Activated CD4-positive, alpha-beta T cell treated with anti-CD3 and anti-CD28 coated beads for 1 hour (primary cell): ENCODE data around the gene KLF16.
"Not testable (repeated sequence)": the region's sequence is repeated elsewhere in the genome, so short reads cannot be mapped to it uniquely, and the experiment has no call there.

Source experiments
- DNase-seq: peaks from one replicate; pipeline ENCODE4 v3.0.0-alpha.2; 2020

Gene KLF16

GRCh38 chr19:1883784-1884183 lies 20.4 kb upstream of the KLF16 start:
- DNase-seq = no peak

DNA sequence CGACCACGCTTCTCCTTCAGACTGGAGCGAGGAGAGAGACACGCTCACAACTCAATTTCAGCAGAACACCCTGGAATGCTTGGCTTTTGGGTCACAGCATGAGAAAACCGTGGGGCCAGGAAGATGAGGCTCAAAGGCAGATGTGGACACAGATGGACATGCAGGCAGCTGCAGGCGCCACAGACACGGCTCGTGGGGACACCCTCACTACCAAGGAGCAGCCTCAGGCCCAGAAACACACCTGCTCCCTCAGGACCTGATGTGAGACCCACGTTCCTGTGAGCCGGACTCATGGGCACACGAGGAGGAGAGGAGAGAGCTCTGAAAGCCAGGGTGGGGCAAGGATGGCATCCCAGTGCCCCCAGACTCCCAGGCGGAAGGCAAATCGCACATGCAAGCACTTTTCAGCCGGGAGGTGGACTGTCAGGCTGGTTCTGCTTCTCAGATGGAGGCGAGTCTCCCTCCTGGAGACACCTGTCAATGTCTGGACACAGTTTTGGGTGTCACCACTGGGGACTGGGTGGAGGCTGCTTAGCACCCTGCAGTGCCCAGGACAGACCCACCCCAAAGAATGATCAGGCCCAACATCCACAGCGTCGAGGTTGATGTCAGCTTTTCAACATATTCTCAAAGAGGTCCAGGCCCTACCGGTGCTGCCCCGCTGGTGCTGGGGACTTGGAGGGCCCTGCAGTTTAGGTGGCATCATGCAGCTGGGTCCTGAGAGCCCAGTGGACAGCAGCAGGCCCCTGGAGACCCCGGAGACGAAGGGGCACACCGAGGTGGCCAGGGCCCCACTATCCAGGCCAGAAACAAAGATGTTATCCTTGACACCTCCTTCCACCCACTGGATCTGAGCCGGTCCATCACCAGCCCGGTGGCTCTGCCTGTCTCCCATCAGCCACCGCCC lies 19.7 kb upstream of the KLF16 start:
- no peak for DNase-seq

- DNase-seq = peak; percentile 62
Observed at GRCh38 chr19:1882089-1882785, 18.9 kb upstream of the KLF16 start.

DNA sequence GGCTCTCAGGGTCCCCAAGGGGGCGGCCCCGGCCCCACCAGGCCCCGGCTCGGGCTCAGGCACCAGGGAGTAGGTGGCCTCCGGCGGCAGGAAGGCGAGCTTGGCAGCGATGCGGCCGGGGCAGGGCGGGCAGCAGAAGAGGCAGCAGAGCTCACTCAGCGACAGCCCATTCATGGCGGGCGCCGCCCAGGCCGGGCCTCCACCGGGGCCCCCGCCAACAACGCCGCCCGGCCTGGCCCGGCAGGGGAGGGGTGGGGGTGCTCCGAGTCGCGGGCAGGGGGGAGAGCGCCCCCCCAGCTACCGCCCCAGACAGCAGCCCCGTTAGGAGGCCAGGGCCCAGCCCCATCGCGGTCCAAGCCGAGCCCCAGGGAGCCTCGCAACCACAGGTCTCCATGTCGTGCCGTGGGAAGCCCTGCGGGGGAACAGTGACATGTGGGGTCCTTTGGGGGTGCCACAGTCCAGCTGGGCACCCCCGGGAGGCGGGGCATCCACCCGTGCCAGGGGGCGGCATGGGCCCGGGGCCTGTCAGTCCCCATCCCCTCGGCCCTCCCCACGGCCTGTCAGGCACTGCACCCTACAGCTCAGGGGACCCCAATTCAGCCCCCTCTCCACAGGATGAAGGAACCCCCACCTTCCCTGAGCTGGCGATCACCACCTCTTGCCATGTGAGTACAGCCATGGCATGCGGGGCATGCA lies 18.2 kb upstream of the KLF16 start:
- not testable (repeated sequence) for DNase-seq

GRCh38 chr19:1880611-1881392 lies 17.4 kb upstream of the KLF16 start:
- DNase-seq = no peak

DNA sequence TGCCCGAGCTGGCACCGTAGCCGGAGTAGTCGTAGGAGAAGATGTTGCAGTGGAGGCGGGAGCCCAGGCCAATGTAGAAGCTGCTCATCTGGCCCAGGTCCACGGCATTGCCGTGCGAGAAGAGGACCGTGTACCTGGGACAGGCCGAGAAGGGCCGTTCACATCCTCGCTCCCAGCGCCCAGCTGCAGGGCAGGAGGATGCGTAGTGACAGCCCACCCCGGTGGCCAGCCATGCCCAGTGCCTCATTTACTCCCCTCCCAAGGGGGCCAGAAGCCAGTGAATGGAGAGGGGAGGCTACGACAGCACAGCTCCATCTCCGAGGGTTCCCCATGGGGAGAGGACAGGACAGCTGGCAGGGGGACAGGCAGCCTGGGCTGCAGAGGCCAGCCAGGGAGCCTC lies 16.6 kb upstream of the KLF16 start:
- DNase-seq = not testable (repeated sequence)

GRCh38 chr19:1878583-1878982 lies 15.2 kb upstream of the KLF16 start:
- not testable (repeated sequence) for DNase-seq

DNA sequence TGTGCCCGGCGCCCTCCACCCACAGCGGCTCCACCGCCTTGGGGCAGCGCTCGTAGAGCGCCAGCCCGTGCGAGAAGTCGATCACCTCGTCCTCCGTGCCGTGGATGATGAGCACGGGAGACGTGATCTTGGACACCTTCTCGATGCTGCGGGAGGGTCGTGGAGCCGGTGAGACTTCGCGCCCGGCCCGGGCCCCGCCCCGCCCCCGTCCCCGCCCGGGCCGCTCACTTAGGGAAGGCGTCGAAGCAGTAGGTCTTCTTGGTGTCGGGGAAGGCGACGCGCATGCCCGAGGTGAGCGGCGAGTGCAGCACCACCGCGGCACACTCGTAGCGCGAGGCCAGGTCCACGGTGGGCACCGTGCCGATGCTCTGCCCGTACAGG lies 13.9 kb upstream of the KLF16 start:
- not testable (repeated sequence) for DNase-seq

DNA sequence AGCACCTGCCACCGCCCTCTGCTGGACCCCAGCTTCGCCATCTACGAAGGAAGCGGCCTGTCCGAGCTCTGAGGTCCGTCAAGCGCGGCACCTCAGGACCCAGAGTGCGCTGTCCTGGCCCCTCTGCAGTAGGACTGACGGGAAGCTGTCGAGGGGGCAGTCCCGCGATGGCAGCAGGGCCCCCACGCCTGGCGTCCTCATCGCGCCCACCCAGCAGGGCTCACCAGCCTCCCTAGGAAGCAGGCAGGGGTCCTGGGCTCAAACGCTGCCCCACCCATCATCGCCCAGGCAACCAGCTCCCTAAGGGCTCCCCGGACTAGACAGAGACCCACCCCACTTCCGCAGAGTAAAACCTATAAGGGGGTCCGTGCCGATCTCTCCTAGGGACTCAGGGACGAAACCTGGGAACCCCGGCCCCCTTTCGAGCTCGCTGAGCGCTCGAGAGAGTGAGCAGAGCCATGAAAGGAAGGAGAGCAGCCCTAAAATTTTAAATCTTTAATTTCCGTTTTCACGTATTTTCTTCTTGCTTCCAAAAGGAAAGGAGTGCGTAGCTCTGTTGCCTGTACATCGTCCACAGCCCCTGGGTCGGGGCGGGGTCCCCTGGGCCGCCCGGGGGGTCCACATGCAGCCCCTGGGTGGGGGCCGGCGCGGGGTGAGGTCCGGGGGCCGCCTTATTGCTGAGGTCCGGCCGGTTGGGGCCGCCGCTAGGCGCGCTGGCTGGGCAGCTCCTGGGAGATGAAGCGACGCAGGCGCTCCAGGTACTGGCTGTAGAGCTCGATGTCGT lies 13.3 kb upstream of the KLF16 start:
- DNase-seq = not testable (repeated sequence)

DNA sequence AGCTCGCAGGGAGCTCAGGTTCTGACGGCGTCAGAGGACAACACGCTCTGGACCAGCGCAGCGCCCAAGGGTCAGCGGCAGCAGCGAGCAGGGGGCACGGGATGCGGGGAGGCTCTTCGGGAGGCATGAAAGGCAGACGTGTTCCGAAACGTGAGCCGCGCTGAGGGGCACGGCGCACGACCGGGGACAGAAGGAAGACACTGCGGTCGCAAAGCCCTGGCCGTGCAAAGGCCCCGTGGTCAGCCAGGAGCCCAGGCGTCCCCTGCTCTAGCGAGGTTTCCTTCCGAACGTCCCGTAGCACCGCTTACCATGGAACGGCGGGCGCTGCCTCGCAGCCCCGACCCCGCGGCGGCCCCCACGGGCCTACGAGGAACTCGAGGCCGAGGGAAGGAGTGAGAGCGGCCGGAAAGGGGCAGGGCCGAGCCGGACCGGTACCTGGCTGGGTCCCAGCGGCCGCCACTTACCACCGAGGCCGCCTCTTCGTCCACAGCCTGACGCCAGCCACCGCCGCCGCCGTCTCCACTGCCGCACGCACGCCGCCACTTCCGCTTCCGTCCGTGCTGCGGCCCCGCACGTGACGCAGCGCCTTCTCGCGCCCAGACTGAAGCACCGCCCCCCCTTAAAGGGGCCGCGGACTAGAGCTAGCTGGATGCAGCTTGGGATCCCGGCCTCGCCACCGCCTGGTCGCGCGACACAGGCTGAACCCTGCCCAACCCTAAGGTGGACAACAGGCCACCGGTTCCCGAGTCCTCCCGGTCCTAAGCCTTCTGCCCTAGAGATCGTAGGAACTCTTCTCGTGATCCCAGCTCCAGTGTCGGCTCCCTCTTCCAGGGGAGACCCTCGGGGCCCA lies 12.5 kb upstream of the KLF16 start:
- peak; percentile 77 for DNase-seq

DNA sequence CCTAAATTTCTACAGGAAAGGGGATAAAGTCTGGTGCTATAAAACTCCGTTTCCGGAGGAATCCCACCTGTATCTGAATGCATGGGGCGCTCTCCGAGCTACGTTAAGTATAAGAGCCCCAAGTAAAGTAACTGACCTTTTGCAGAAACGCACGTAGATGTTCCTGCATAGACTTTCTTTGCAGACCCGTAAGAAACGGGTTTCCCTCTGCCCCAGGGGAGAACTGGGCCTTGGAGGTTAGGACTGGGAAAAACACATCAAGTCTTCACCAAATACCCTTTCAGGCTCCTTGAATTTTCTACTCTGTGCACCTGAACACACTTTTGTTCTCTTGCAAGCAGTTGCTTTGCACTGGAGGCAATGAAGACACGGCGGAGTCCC lies 11.9 kb upstream of the KLF16 start:
- DNase-seq = not testable (repeated sequence)

DNA sequence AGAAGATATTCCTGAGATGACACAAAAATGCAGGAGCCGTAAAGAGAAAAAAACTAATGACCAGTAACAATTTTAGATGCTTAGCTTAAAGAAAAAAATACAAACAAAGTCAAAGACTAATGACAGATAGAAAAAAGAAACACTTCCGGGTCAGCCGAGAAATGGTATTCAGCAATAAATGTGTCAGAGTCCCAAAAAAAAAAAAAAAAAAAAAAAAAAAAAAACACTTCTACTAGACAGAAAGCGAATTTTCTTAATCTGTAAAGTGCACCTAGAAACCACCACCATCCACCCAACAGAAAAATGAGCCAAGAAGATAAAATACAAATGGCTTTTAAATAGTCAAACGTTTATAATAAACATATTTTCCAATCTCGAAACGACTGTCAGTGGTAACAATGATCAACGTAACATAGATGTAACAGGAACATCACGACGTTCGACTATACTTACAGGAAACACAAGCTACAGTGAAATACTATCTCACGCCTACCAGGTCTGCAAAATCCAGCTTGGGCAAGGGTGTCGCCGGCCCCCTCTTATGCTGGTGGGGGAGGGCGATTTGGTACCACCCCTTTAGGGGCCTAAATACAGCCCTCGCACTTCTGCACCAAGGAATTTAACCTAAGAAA lies 11.3 kb upstream of the KLF16 start:
- no peak for DNase-seq

DNA sequence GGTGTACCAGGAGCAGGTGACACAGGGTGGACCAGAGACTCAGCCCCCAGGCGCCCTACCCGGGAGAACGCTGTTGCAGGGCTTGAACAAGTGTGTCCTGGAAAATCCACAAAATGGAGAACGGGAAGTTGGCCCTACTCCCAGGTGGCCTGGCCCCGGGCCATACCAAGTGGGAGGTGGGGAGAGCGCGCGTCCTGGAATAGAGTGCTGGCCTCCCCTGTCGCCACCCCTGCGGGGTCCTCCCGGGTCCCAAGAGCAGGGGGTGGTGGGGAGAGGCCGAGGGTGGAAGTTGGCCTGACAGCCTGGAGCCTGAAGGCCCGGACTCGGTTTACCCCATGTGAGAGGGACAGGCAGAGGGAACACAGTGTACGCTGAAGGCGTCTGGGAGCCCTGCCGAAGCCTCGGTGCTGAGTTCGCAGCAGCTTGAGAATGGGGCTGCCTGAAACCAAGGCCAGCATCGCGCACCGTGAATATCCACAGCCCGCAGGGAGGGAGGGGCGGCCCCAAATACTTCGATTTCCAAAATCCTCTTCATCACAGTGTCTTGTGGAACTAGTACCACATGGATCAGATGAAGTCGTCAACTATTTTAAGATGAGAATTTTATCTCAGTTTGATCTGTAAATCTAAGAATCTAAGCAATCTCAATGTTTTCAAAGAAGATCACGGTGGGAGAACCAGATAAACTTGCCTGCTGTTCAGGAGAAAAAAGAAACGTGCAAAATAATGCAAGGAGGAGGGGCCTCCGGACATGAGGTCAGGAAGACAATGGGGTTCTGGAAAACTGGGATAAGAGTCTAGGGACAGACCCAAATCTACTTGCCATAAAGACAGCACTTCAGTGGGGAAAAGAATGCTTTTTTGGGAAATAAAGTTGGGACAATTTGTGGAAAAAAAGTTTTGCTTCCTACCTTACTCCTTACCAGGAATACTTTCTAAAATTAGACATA lies 10.4 kb upstream of the KLF16 start:
- DNase-seq = no peak

DNA sequence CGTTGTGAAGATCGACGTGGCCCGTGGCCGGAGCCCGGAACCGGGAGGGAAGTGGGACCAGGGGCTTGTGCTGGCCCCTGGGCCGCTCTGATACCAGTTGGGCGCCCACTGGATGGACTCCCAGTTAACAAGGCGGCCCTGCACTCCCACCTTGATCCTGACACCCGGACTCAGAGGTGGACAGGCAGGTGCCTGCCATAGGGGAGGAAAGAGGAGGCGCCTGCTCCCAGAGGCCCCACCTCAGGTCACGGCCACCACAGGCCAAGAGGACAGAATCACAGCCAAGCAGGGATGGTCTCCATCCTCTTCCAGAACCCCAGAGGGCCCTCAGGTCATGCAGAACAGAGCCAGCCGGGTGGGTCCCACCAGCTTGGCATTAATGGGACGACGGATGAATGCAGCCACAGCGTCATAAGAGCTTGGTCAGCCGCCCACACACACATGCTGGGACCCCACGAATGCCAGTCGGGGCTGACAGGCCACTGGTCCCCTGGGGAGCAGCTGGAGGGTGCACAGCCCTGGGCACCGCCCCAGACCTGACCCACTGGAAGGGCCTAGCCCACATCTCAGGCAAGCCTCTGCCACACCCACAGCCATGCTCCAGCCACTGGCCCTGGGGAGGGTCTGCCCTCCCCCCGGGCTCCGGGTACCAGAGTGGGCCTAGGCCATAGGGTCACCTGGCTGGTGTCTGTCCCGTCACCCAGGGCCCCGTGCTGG lies 9.6 kb upstream of the KLF16 start:
- DNase-seq = no peak

GRCh38 chr19:1871630-1872029 lies 8.3 kb upstream of the KLF16 start:
- no peak for DNase-seq

DNA sequence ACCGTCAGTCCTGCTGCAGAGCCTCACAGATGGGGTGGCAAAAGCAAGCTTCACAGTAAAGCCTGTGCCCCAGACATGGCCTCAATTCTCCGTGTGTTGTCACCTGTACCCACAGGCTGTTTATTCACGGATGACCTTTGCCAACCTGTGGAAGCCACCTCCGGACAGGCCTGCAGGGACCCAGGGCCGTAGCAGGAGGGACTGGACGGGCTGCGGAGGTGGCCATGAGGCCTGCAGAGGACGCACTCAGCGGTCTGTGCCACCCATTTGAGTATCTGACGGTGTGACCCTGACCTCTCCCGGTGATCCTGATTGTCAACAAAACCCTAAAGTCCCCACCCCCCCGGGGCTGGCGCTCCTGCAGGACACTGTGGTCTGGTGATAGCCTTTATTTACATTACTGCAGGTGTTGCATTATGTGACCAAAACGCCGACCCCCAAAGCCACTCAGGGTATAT lies 7.8 kb upstream of the KLF16 start:
- no peak for DNase-seq

DNA sequence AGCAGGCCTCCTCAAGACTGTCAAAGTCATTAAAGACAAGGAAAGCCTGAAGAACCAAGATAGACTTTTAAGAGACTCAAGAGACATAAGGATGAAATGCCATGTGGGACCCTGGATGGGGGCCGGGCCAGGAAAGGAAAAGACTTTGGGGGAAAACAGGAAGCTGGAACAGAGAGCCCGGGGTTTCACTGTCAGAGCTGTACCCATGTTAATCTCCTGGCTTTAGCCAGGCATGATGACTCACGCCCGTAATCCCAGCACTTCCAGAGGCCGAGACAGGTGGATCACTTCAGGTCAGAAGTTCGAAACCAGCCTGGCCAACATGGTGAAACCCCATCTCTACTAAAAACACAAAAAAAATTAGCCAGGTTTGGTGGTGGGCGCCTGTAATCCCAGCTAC lies 5.6 kb upstream of the KLF16 start:
- DNase-seq = no peak

GRCh38 chr19:1867349-1867724 lies 4.0 kb upstream of the KLF16 start:
- no peak for DNase-seq
